GM18508 (cell line): ENCODE data around the gene MTM1.

ENCODE experiments used
- ATAC-seq: cut with Tn5 transposase; IDR thresholded peaks from one replicate; pipeline ENCODE4 v1.9.1; 2021; ENCODE audit warnings: moderate number of reproducible peaks; ENCODE audit not compliant: insufficient read depth, unreplicated experiment

MTM1 gene

GRCh38 chrX:150599226-150599625, 30.8 kb downstream of the MTM1 start:
- no peak for ATAC-seq

- no peak for ATAC-seq
Measured at GRCh38 chrX:150602296-150602695, 33.9 kb downstream of the MTM1 start.

DNA sequence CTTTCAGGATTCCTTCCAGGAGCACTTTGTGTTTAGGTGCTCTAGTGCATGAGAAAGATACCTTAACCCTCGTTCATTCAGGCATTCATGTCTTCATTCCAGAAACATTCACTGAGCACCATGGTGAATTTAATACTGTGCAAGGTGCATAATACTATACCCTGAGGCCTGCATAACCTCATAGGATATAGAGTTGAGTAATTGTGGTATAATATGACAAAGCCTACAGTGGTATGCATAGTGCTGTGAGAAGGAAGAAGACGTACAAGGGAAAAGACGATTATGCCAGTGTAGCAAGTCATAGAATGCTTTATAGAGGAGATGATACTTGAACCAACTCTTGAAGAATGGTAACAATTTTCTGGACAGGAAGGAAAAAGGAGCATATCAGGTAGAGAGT, 34.3 kb downstream of the MTM1 start:
- no peak for ATAC-seq

DNA sequence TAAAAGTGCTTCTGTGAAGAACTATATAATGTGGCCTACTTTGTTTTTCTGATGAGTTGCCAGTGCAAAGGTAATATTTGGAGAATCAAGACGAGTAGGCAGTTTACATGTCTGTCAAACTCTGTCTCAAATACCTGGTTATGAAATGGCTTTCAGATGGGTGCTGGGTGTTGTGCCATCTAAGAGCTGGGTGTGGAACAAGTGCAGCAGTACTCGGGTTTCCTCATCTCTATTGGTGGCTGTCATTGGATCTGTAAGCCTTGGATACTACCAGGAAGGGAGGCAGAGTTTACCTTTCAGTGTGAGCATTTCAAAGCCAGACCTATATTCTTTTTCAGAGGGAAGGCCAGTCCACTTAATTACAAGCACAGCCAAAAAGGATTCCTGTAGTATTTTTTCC, 37.2 kb downstream of the MTM1 start:
- no peak for ATAC-seq

DNA sequence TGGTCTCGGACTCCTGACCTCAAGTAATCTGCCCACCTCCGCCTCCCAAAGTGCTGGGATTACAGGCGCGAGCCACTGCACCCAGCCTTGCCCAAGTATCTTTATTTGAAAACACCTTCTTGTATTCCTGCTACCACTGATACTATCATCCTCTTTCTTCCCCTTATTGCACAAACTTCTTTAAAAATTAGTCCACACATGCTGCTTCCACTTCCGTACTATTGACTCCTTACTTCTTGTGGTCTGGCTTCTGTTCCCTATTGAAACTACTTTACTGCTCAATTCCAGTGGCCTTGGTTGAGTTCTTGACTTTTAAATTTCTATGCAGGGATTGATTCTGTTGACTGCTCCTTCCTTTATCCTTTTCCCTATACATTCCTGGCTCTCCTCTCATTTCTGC, 38.8 kb downstream of the MTM1 start:
- ATAC-seq = no peak

DNA sequence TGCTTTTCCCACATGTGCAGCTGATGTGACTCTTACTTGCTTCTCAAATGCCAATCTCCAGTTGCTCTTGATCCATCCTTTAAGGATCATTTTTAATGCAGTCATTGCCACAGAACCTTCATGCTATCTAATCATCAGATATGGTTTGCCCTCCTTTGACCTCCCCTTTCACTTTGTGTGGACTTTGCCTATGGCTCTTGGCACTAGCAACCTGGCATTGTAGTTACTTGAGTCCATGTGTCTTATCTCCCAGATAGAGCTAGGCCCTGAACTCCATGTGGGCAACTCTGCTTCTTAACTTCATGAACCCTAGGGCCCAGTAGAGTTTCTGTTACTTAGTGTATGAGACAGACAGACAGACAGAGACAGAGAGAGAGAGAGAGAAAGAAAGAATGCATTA, 41.6 kb downstream of the MTM1 start:
- no peak for ATAC-seq

DNA sequence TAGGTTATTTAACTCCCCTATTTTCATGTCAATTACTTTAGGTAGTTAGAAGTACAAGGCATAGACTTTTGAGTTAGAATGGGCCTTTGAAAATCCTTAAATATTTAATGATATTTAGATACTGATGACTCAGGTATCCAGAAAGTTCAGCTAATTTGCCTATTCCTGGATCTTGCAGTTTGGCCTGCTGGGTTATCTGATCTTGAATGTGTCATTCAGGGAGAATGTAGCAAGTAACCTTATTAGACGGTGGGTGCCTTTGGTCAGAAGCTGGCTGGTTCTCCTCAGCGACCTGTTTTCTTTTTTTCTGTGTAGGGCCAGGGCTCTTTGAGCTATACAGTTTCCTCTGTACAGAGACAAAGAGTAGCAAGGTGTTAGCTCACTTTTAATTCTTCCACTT, 42.0 kb downstream of the MTM1 start:
- no peak for ATAC-seq

GRCh38 chrX:150615356-150615755, 46.9 kb downstream of the MTM1 start:
- no peak for ATAC-seq

GRCh38 chrX:150616179-150616862, 47.9 kb downstream of the MTM1 start:
- no peak for ATAC-seq

- no peak for ATAC-seq
Measured at GRCh38 chrX:150616863-150617198, 48.4 kb downstream of the MTM1 start.

DNA sequence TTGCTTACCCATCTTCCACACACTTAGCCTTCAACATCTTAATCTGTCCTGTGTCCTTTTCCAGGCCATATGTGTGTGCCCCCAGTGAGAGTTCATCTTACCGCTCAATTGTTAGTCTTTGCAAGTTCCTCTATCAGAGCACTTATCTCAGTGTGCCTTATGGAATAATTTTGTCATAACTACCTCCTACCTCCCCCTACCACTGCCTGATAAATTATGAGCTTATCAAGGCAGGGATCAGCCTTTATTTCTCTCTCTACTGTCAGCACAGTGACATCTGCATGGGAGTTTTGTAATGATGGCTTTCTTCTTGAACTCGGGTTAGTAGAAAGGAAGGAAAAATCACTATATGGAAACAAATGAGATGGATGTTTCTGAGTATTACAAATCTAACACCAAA, 53.2 kb downstream of the MTM1 start:
- no peak for ATAC-seq

- ATAC-seq = no peak
Measured at GRCh38 chrX:150623583-150623982, 55.2 kb downstream of the MTM1 start.

DNA sequence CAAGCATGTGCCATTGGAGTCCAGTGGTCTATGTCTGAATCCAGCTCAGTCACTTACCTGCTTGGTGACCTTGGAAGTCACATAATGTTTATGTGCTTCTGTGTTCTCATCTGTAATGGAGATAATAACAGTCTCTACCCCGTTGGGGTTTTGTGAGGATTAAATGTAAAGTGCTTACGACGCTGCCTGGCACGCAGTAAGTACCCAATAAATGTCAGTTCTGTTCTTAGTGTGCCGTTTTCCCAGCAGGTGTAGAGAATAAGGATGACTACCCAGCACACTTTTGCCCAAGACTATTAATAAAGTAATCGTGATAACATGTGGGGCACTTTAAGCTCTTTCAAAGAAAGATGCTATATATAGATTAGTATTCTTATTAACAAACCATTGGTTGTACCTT, 56.7 kb downstream of the MTM1 start:
- ATAC-seq = no peak

DNA sequence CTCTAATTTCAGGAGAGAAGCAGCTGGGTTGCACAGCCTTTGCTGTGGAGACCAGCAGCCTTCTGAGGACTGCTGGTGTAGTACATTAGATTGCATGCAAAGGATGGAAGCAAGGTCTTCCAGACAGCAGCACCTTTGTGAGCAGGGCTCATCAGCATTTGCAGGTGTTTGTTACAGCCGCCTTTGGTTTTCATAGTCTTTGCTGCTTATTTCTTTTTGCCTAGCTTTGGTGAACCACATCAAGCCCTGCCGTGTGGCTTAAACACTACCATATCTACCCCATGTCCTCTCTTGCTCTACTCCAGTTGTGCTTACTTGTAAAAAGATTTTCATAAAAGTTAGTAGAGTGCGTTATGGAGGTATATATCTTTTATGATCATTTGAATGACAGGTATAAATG, 57.5 kb downstream of the MTM1 start:
- no peak for ATAC-seq

GRCh38 chrX:150627957-150628356, 59.5 kb downstream of the MTM1 start:
- peak; percentile 72 for ATAC-seq

GRCh38 chrX:150635952-150636351, 67.5 kb downstream of the MTM1 start:
- ATAC-seq = peak; percentile 87

DNA sequence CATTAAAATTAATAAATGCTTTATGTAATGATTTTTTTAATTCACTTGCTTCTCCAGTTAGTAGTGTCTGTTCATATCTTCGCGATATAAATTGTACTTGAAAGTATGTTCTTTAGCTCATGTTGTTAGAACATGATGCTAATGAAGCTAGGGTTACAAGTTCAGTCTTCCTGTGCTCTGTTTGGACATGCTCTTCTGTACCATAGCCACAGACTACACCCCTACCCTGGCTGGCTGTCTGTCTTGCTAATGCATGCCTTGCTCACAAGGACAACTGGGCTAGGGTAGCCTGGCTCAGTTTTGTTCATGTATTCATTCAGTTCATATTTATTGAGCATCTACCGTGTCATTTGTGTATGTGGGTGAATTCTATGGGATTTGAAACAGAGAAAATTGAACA, 74.0 kb downstream of the MTM1 start:
- ATAC-seq = no peak

GRCh38 chrX:150643271-150643670, 74.8 kb downstream of the MTM1 start:
- no peak for ATAC-seq

DNA sequence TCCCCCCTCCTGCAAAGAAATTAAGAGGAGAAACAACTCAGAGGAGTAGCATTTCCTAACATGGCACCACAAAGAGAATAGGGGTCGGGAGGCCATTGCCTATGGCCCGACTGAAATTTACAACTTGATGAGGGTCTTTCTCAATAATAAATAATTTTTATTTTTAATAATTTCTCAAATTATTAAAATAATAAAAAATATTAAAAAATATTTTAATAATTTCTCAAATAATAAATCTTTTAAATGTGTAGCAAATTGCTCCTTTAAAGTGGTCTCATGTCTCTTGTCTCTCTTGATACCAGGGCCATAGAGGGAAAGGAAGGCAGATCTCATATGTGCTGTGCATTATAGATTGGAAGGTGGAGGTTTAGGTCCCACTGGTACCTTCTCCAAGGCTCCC, 75.5 kb downstream of the MTM1 start:
- no peak for ATAC-seq

- no peak for ATAC-seq
Measured at GRCh38 chrX:150644422-150644821, 76.0 kb downstream of the MTM1 start.

- ATAC-seq = no peak
Measured at GRCh38 chrX:150647331-150647730, 78.9 kb downstream of the MTM1 start.

GRCh38 chrX:150648296-150648940, 80.0 kb downstream of the MTM1 start:
- ATAC-seq = no peak
